ENCODE data around the gene TAPT1. TPM values are rescaled to one million over a fixed set of nuclear protein-coding genes. Genes with fewer than 3 reads are reported as not detected.

The TAPT1 gene
- total RNA-seq = 18.6 and 21.0 TPM in 2 replicates

GRCh38 chr4:16225863-16226815 lies at the start of gene TAPT1:
Gene TAPT1 (minus strand): TSS chr4:16226471. CDS start chr4:16226457, 14 bp downstream.

Small RNA genes lying within 50 kb of the gene (small RNA-seq; reads per million reads assigned to genes)
- not detected for gene RPS21P4

Other genes starting within 250 kb of the TAPT1 start
- gene PROM1, start 142.4 kb downstream of the TAPT1 start, total RNA-seq = 0.13 TPM in 1 of 2 replicates, not detected in the other

Measured in thoracic aorta endothelial cell (primary cell).